Subcutaneous adipose tissue (tissue), 4 donors: ENCODE results near the gene XCL2. TPM values are rescaled to one million over a fixed set of nuclear protein-coding genes. Genes with fewer than 3 reads are reported as not detected.

ENCODE experiments used
- CTCF ChIP-seq: fragments of 450-650 bp; IDR thresholded peaks from one replicate; pipeline ENCODE4 v1.5.1; 2016; ENCODE audit warnings: low read depth, mild to moderate bottlenecking, control low read depth, antibody characterized with exemption, moderate library complexity
- total RNA-seq, 4 donors: library from RNA; depleted of rRNA; stranded (reverse); fragments of >200 nt; gene quantifications; one replicate each; pipeline ENCODE4 v1.1.0, GENCODE V29; 2016

XCL2 gene
- total RNA-seq, 4 donors from 2014 or later: 4.1 TPM; not detected in 3

GRCh38 chr1:168553680-168554553 lies 10.1 kb upstream of the XCL2 start:
- TF ChIP-seq CTCF: no peak

- no peak for TF ChIP-seq CTCF
These were observed 9.2 kb upstream of the XCL2 start for GRCh38 chr1:168552961-168553360.

- TF ChIP-seq CTCF: no peak
These were observed 7.9 kb upstream of the XCL2 start for GRCh38 chr1:168551688-168552087.

- TF ChIP-seq CTCF: no peak
These were observed 7.2 kb upstream of the XCL2 start for GRCh38 chr1:168550971-168551370.

GRCh38 chr1:168535536-168535935 lies 8.3 kb downstream of the XCL2 start:
- no peak for TF ChIP-seq CTCF

GRCh38 chr1:168531615-168532345 lies 12.0 kb downstream of the XCL2 start:
- TF ChIP-seq CTCF: no peak

GRCh38 chr1:168529518-168529917 lies 14.3 kb downstream of the XCL2 start:
- TF ChIP-seq CTCF: no peak
